Kidney glomerular epithelial cell (primary cell): ENCODE results near the gene KIF1B.

Experiments
- DNase-seq: peaks from one replicate; lab custom pipeline; 2025; lab: John Stamatoyannopoulos, UW

Gene KIF1B

GRCh38 chr1:10280439-10281350 is 70.3 kb downstream of the KIF1B start:
- DNase-seq, result peak; percentile 13

- DNase-seq, result no peak
Observed at GRCh38 chr1:10283318-10283984, 73.1 kb downstream of the KIF1B start.

- no peak for DNase-seq
Observed at GRCh38 chr1:10286244-10286643, 75.9 kb downstream of the KIF1B start.

- no peak for DNase-seq
Observed at GRCh38 chr1:10287023-10287645, 76.8 kb downstream of the KIF1B start.

- no peak for DNase-seq
Observed at GRCh38 chr1:10288029-10288615, 77.8 kb downstream of the KIF1B start.

GRCh38 chr1:10291705-10292104 is 81.3 kb downstream of the KIF1B start:
- no peak for DNase-seq

GRCh38 chr1:10292188-10292587 is 81.8 kb downstream of the KIF1B start:
- no peak for DNase-seq

- DNase-seq, result no peak
Observed at GRCh38 chr1:10295481-10296085, 85.2 kb downstream of the KIF1B start.

- DNase-seq, result no peak
Observed at GRCh38 chr1:10299151-10299550, 88.8 kb downstream of the KIF1B start.

- DNase-seq, result no peak
Observed at GRCh38 chr1:10302416-10302815, 92.0 kb downstream of the KIF1B start.

GRCh38 chr1:10304295-10304694 is 93.9 kb downstream of the KIF1B start:
- no peak for DNase-seq

- no peak for DNase-seq
Observed at GRCh38 chr1:10306435-10306834, 96.1 kb downstream of the KIF1B start.

- DNase-seq, result no peak
Observed at GRCh38 chr1:10308001-10308400, 97.6 kb downstream of the KIF1B start.

GRCh38 chr1:10309243-10310011 is 99.1 kb downstream of the KIF1B start:
- DNase-seq, result no peak

GRCh38 chr1:10316752-10317151 is 106.4 kb downstream of the KIF1B start:
- DNase-seq, result no peak

GRCh38 chr1:10319750-10320149 is 109.4 kb downstream of the KIF1B start:
- DNase-seq, result no peak

GRCh38 chr1:10320336-10320735 is 110.0 kb downstream of the KIF1B start:
- DNase-seq, result no peak

- no peak for DNase-seq
Observed at GRCh38 chr1:10322821-10323220, 112.5 kb downstream of the KIF1B start.

GRCh38 chr1:10324627-10325026 is 114.3 kb downstream of the KIF1B start:
- no peak for DNase-seq

- no peak for DNase-seq
Observed at GRCh38 chr1:10325521-10325920, 115.2 kb downstream of the KIF1B start.

GRCh38 chr1:10326251-10326650 is 115.9 kb downstream of the KIF1B start:
- DNase-seq, result no peak
